ENCODE measurements around the gene ABCA12.

DNA sequence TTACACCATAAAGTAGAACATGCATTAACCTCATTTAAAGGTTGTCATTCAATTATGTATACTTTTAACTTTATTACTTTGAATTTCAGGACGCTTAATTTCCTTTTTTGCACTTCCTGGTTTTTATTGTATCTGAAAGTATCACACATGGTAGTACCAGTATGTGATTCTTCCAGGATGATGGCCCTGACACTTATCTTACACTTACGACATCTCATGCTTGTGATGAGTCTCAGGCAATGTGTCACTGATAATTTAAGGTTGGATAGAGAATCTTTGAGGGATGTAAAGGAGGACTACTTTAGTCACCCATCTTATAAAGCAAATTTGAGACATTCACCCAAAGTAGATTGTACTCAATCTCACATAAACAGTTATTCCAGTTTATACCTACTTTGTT, 74.9 kb downstream of the ABCA12 start:
- TF ChIP-seq, protein P1, sequence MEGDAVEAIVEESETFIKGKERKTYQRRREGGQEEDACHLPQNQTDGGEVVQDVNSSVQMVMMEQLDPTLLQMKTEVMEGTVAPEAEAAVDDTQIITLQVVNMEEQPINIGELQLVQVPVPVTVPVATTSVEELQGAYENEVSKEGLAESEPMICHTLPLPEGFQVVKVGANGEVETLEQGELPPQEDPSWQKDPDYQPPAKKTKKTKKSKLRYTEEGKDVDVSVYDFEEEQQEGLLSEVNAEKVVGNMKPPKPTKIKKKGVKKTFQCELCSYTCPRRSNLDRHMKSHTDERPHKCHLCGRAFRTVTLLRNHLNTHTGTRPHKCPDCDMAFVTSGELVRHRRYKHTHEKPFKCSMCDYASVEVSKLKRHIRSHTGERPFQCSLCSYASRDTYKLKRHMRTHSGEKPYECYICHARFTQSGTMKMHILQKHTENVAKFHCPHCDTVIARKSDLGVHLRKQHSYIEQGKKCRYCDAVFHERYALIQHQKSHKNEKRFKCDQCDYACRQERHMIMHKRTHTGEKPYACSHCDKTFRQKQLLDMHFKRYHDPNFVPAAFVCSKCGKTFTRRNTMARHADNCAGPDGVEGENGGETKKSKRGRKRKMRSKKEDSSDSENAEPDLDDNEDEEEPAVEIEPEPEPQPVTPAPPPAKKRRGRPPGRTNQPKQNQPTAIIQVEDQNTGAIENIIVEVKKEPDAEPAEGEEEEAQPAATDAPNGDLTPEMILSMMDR (IDR thresholded peaks at IDR 0.05): no peak
- TF ChIP-seq, protein P2, sequence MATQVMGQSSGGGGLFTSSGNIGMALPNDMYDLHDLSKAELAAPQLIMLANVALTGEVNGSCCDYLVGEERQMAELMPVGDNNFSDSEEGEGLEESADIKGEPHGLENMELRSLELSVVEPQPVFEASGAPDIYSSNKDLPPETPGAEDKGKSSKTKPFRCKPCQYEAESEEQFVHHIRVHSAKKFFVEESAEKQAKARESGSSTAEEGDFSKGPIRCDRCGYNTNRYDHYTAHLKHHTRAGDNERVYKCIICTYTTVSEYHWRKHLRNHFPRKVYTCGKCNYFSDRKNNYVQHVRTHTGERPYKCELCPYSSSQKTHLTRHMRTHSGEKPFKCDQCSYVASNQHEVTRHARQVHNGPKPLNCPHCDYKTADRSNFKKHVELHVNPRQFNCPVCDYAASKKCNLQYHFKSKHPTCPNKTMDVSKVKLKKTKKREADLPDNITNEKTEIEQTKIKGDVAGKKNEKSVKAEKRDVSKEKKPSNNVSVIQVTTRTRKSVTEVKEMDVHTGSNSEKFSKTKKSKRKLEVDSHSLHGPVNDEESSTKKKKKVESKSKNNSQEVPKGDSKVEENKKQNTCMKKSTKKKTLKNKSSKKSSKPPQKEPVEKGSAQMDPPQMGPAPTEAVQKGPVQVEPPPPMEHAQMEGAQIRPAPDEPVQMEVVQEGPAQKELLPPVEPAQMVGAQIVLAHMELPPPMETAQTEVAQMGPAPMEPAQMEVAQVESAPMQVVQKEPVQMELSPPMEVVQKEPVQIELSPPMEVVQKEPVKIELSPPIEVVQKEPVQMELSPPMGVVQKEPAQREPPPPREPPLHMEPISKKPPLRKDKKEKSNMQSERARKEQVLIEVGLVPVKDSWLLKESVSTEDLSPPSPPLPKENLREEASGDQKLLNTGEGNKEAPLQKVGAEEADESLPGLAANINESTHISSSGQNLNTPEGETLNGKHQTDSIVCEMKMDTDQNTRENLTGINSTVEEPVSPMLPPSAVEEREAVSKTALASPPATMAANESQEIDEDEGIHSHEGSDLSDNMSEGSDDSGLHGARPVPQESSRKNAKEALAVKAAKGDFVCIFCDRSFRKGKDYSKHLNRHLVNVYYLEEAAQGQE (IDR thresholded peaks at IDR 0.05; ENCODE audit: insufficient read depth in 1 of 2, low read depth in 2 of 2, low read length in 1 of 2): no peak
- TF ChIP-seq POLR2AphosphoS5 (IDR thresholded peaks at IDR 0.05; ENCODE audit: low read depth, low read length): no peak

Measured in Panc1 (cell line).